ENCODE data around the gene SASS6. TPM values are rescaled to one million over a fixed set of nuclear protein-coding genes. Genes with fewer than 3 reads are reported as not detected.
A peak's percentile ranks its signal among the peaks of the same experiment; 100 is the strongest.

SASS6 gene
- total and polyA plus RNA-seq, 10 of the 15 experiments (the other 5 are each of a cell fraction or from before 2014, with no cell fraction given): 6.6 to 17.9 (median 10.2) TPM

DNA sequence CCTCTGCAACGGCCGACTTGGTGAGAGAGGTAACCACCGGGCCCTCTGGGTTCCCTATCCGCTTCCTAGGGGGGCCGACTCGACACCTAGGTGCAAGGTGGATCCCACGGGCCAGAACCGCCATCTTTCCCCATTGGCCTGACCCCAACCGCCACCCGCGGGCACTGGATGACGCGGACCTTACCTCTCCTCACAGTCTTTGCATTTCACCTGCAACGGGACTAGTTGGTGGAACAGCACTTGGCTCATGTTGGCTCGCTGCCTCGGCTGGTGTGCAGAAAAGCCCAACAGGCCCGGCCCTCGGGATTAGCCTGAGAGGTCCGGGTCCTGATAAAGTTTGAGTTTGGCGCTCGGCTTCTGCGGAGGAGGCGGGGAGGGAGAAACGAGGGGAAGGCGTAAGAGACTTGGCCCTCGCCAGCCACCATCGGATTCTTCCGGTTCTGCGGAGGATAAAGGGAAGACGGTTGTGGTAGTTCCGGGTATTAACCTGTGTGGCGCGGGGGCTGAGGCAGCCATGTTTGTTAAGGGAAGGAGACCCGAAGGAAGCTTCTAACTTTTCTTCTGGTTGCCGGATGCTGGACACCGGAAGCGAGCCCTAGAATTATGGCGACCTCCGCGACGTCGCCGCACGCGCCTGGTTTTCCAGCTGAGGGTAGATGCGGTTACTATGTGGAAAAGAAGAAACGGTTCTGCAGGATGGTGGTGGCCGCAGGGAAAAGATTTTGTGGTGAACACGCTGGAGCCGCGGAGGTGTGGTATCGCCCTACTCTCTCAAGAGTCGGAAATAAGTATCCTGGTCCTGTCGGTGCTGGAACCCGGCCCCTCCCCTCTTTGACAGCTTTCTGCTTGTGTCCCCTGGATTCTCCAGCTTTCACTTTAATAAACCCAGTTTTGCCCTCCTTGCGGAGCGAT is at the start of gene SASS6, which contains the start of gene TRMT13 (continued):
- TF ChIP-seq TCF7 (IDR thresholded peaks at IDR 0.05; ENCODE audit: borderline replicate concordance) (peak; percentile 63; the same call in 1 of the 2 replicates), BMI1 (IDR thresholded peaks at IDR 0.05; ENCODE audit: borderline replicate concordance) (no peak), EP300 (IDR thresholded peaks at IDR 0.05; ENCODE audit: borderline replicate concordance in 1 of 2, control insufficient read depth in 1 of 2, low read depth in 2 of 2, low read length in 2 of 2) (peak in 1 of 2 experiments; percentile 43; a peak in 1 of 4 replicates), NFYA (IDR thresholded peaks at IDR 0.05; ENCODE audit: borderline replicate concordance, low read depth, low read length) (no peak), ZNF24 (IDR thresholded peaks at IDR 0.05) (peak; percentile 12; the same call in 1 of the 2 replicates), SMAD1 (IDR thresholded peaks at IDR 0.05; ENCODE audit: low read depth, partially characterized antibody) (peak; percentile 10), NR2F1 (conservative IDR thresholded peaks at IDR 0.05) (0 out of 2 replicates have a peak, but pooled peaks have one; percentile 37), MYB (IDR thresholded peaks at IDR 0.05; ENCODE audit: borderline replicate concordance, low read depth, low read length) (peak; percentile 80; the same call in 1 of the 2 replicates), POLR2A (IDR thresholded peaks at IDR 0.05; ENCODE audit: low read depth, low read length) (peak; percentile 80), KLF5 (IDR thresholded peaks at IDR 0.05; ENCODE audit: partially characterized antibody) (peak; percentile 10), KDM1A (IDR thresholded peaks at IDR 0.05; ENCODE audit: borderline replicate concordance) (no peak), JUNB (IDR thresholded peaks at IDR 0.05) (peak; percentile 2; the same call in 1 of the 2 replicates), WRNIP1 (IDR thresholded peaks at IDR 0.05; ENCODE audit: borderline replicate concordance, low read depth, low read length) (no peak), CEBPB (IDR thresholded peaks at IDR 0.05; ENCODE audit: borderline replicate concordance in 1 of 2, low read depth in 2 of 2, low read length in 2 of 2) (no peak)
- TF ChIP-seq, protein P1, sequence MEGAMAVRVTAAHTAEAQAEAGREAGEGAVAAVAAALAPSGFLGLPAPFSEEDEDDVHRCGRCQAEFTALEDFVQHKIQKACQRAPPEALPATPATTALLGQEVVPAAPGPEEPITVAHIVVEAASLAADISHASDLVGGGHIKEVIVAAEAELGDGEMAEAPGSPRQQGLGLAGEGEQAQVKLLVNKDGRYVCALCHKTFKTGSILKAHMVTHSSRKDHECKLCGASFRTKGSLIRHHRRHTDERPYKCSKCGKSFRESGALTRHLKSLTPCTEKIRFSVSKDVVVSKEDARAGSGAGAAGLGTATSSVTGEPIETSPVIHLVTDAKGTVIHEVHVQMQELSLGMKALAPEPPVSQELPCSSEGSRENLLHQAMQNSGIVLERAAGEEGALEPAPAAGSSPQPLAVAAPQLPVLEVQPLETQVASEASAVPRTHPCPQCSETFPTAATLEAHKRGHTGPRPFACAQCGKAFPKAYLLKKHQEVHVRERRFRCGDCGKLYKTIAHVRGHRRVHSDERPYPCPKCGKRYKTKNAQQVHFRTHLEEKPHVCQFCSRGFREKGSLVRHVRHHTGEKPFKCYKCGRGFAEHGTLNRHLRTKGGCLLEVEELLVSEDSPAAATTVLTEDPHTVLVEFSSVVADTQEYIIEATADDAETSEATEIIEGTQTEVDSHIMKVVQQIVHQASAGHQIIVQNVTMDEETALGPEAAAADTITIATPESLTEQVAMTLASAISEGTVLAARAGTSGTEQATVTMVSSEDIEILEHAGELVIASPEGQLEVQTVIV (IDR thresholded peaks at IDR 0.05; ENCODE audit: borderline replicate concordance, partially characterized antibody): peak; percentile 92
- TF ChIP-seq, protein P2, sequence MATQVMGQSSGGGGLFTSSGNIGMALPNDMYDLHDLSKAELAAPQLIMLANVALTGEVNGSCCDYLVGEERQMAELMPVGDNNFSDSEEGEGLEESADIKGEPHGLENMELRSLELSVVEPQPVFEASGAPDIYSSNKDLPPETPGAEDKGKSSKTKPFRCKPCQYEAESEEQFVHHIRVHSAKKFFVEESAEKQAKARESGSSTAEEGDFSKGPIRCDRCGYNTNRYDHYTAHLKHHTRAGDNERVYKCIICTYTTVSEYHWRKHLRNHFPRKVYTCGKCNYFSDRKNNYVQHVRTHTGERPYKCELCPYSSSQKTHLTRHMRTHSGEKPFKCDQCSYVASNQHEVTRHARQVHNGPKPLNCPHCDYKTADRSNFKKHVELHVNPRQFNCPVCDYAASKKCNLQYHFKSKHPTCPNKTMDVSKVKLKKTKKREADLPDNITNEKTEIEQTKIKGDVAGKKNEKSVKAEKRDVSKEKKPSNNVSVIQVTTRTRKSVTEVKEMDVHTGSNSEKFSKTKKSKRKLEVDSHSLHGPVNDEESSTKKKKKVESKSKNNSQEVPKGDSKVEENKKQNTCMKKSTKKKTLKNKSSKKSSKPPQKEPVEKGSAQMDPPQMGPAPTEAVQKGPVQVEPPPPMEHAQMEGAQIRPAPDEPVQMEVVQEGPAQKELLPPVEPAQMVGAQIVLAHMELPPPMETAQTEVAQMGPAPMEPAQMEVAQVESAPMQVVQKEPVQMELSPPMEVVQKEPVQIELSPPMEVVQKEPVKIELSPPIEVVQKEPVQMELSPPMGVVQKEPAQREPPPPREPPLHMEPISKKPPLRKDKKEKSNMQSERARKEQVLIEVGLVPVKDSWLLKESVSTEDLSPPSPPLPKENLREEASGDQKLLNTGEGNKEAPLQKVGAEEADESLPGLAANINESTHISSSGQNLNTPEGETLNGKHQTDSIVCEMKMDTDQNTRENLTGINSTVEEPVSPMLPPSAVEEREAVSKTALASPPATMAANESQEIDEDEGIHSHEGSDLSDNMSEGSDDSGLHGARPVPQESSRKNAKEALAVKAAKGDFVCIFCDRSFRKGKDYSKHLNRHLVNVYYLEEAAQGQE (IDR thresholded peaks at IDR 0.05; ENCODE audit: low read depth, low read length): no peak
- TF ChIP-seq, protein P3, sequence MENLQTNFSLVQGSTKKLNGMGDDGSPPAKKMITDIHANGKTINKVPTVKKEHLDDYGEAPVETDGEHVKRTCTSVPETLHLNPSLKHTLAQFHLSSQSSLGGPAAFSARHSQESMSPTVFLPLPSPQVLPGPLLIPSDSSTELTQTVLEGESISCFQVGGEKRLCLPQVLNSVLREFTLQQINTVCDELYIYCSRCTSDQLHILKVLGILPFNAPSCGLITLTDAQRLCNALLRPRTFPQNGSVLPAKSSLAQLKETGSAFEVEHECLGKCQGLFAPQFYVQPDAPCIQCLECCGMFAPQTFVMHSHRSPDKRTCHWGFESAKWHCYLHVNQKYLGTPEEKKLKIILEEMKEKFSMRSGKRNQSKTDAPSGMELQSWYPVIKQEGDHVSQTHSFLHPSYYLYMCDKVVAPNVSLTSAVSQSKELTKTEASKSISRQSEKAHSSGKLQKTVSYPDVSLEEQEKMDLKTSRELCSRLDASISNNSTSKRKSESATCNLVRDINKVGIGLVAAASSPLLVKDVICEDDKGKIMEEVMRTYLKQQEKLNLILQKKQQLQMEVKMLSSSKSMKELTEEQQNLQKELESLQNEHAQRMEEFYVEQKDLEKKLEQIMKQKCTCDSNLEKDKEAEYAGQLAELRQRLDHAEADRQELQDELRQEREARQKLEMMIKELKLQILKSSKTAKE (IDR thresholded peaks at IDR 0.05; ENCODE audit: low read depth, poor library complexity, severe bottlenecking): no peak
- TF ChIP-seq, protein P4, sequence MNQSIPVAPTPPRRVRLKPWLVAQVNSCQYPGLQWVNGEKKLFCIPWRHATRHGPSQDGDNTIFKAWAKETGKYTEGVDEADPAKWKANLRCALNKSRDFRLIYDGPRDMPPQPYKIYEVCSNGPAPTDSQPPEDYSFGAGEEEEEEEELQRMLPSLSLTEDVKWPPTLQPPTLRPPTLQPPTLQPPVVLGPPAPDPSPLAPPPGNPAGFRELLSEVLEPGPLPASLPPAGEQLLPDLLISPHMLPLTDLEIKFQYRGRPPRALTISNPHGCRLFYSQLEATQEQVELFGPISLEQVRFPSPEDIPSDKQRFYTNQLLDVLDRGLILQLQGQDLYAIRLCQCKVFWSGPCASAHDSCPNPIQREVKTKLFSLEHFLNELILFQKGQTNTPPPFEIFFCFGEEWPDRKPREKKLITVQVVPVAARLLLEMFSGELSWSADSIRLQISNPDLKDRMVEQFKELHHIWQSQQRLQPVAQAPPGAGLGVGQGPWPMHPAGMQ (IDR thresholded peaks at IDR 0.05; ENCODE audit: borderline replicate concordance): no peak

Data from GM12878 (cell line).